ENCODE results near the gene CDKAL1.

Gene CDKAL1

DNA sequence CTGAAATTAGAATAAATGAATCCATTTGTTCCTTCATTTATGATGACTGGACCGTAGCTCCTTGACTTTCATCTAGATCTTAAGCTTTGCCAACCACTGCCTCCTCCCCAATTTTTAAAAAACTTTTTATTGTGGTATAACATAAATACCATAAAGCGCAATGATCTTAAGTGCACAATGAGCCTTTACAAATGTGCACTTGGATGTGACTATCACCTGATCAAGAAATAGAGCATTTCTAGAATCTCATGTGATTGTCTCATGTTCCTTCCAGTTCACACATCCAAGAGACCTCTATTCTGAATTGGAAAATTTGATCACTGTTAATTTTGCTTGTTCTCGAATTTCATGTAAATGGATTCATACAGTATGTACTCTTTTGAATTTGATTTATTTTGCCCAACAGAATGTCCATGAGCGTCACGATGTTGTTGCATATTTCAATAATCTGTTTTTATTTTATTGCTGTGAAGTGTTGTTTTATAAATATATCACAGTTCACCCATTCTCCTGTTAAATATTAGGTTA lies 442.2 kb downstream of the CDKAL1 start:
- no peak overlapping the region for H3K4me3 ChIP-seq (ENCODE audit: low read depth, low read length)
- H2AFZ ChIP-seq (ENCODE audit: low read length, unreplicated experiment), result no peak overlapping the region
- H3K27me3 ChIP-seq (ENCODE audit: insufficient read depth, low read length), result no peaks in the 10 kb centered on the region
- no peaks in the 10 kb centered on the region for H3K79me2 ChIP-seq (ENCODE audit: control insufficient read depth, insufficient read depth, low read length, unreplicated experiment)
- H3K27ac ChIP-seq (ENCODE audit: low read depth, low read length), result no peak overlapping the region
- no peaks in the 10 kb centered on the region for H3K36me3 ChIP-seq (ENCODE audit: insufficient read depth, low read length)
- H3K4me1 ChIP-seq (ENCODE audit: control insufficient read depth, insufficient read depth, low read length, unreplicated experiment), result peaks cover 6% of the 10 kb centered on the region

DNA sequence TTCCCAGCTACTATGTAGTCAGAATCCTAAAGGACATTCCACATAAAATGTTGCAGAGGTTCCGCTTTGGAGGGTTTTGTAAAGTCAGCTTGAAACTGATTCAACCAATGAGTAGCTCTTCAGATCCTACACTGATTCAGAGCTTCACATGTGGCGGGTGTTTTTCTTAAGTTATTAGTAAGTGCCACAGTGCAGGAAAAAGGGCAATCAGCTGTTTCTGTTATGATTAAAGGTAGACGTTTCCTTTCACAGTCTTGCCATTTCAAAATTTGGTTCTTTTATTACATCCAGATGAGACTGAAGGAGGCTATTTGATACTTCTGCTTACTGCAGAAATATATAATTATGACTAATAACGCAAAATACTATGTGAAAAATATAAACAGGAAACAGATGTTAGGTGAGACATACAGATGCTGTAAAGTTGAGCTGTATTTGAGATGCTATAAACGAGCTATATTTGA lies 443.9 kb downstream of the CDKAL1 start:
- no peaks in the 10 kb centered on the region for H3K79me2 ChIP-seq (ENCODE audit: control insufficient read depth, insufficient read depth, low read length, unreplicated experiment)
- peaks cover 6% of the 10 kb centered on the region for H3K4me1 ChIP-seq (ENCODE audit: control insufficient read depth, insufficient read depth, low read length, unreplicated experiment)
- no peak overlapping the region for H2AFZ ChIP-seq (ENCODE audit: low read length, unreplicated experiment)
- no peak overlapping the region for H3K4me3 ChIP-seq (ENCODE audit: low read depth, low read length)
- no peaks in the 10 kb centered on the region for H3K36me3 ChIP-seq (ENCODE audit: insufficient read depth, low read length)
- H3K27me3 ChIP-seq (ENCODE audit: insufficient read depth, low read length), result no peaks in the 10 kb centered on the region
- no peak overlapping the region for H3K27ac ChIP-seq (ENCODE audit: low read depth, low read length)

DNA sequence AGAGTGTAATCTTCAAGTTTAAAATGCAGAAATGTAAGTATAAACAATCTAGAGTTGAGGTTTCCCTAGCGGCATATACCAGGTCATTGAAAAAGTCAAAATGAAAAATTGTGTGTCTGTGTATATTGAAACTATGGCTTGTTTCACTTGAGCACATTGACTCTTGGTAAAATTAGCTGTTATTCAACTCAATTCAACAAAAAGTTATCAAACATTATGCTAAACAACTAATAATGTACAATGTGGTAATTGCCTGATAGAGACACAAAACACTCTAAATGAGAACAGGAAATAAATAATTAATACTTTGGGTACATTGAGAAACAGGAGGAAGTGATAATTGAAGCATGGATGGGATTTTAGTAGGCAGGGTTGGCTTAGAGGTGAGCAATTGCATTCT lies 444.8 kb downstream of the CDKAL1 start:
- H2AFZ ChIP-seq (ENCODE audit: low read length, unreplicated experiment), result no peak overlapping the region
- H3K27ac ChIP-seq (ENCODE audit: low read depth, low read length), result no peak overlapping the region
- H3K79me2 ChIP-seq (ENCODE audit: control insufficient read depth, insufficient read depth, low read length, unreplicated experiment), result no peaks in the 10 kb centered on the region
- no peaks in the 10 kb centered on the region for H3K27me3 ChIP-seq (ENCODE audit: insufficient read depth, low read length)
- peaks cover 6% of the 10 kb centered on the region for H3K4me1 ChIP-seq (ENCODE audit: control insufficient read depth, insufficient read depth, low read length, unreplicated experiment)
- H3K4me3 ChIP-seq (ENCODE audit: low read depth, low read length), result no peak overlapping the region
- no peaks in the 10 kb centered on the region for H3K36me3 ChIP-seq (ENCODE audit: insufficient read depth, low read length)

DNA sequence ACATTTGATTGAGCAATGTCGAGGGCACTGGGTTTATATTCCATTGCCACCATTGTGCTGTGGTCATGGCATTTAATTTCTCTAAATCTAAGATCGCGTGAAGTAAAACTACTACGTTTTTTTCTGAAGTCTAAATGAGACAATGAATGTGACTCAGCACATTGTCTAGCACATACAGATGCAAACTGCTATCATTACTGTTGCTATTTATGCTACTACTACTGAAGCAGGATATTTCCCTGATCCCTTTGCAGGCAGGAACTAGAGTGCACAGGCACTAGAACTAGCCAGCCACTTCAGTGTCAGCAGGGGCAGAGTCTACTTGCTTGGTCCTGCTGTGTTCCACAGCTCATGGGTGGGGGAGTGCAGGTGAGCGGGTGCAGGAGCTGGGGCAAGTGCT lies 449.7 kb downstream of the CDKAL1 start:
- no peaks in the 10 kb centered on the region for H3K27me3 ChIP-seq (ENCODE audit: insufficient read depth, low read length)
- no peaks in the 10 kb centered on the region for H3K36me3 ChIP-seq (ENCODE audit: insufficient read depth, low read length)
- no peaks in the 10 kb centered on the region for H3K79me2 ChIP-seq (ENCODE audit: control insufficient read depth, insufficient read depth, low read length, unreplicated experiment)
- no peak overlapping the region for H3K4me3 ChIP-seq (ENCODE audit: low read depth, low read length)
- H2AFZ ChIP-seq (ENCODE audit: low read length, unreplicated experiment), result no peak overlapping the region
- H3K27ac ChIP-seq (ENCODE audit: low read depth, low read length), result no peak overlapping the region
- H3K4me1 ChIP-seq (ENCODE audit: control insufficient read depth, insufficient read depth, low read length, unreplicated experiment), result no peaks in the 10 kb centered on the region

DNA sequence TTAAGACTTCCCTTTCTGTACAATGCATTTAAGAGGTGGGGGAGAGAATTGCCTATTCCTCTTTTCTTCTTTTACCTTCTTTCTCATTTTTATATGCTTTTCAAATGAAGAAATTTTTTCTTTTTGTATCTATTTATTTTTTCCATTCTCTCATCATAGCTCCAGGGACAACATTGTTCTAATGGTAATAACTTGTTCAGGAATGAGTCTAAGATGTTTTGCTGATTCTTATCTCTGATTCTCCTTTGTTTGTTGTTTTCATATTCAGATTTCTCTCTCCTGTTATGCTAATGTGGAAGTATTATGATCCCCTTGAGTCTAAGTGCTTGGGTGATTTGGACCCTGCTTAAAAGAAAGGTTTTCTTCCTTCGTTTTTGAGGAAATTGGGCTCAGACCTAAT lies 451.6 kb downstream of the CDKAL1 start:
- Histone ChIP-seq H2AFZ (ENCODE audit: low read length, unreplicated experiment) (no peak overlapping the region), H3K27ac (ENCODE audit: low read depth, low read length) (no peak overlapping the region), H3K27me3 (ENCODE audit: insufficient read depth, low read length) (no peaks in the 10 kb centered on the region), H3K4me1 (ENCODE audit: control insufficient read depth, insufficient read depth, low read length, unreplicated experiment) (no peaks in the 10 kb centered on the region), H3K4me3 (ENCODE audit: low read depth, low read length) (no peak overlapping the region), H3K36me3 (ENCODE audit: insufficient read depth, low read length) (no peaks in the 10 kb centered on the region), H3K79me2 (ENCODE audit: control insufficient read depth, insufficient read depth, low read length, unreplicated experiment) (no peaks in the 10 kb centered on the region)

DNA sequence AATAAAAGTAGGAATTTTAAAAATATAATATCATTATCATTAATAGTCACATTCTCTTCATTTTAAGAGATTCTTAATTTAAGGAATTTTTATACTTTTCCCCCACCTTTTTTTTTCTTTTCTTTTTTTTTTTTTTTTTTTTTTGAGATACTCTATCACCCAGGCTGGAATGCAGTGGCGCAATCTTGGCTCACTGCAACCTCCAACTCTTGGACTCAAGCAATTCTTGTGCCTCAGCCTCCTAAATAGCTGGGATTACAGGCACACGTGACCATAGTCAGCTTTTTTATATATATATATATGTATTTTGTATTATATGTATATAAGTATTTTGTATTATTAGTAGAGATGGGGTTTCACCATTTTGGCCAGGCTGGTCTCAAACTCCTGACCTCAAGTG lies 457.7 kb downstream of the CDKAL1 start:
- Histone ChIP-seq H3K36me3 (ENCODE audit: insufficient read depth, low read length) (no peaks in the 10 kb centered on the region), H3K4me3 (ENCODE audit: low read depth, low read length) (no peak overlapping the region), H3K27me3 (ENCODE audit: insufficient read depth, low read length) (no peaks in the 10 kb centered on the region), H3K4me1 (ENCODE audit: control insufficient read depth, insufficient read depth, low read length, unreplicated experiment) (peaks cover 2% of the 10 kb centered on the region), H3K27ac (ENCODE audit: low read depth, low read length) (no peak overlapping the region), H3K79me2 (ENCODE audit: control insufficient read depth, insufficient read depth, low read length, unreplicated experiment) (no peaks in the 10 kb centered on the region), H2AFZ (ENCODE audit: low read length, unreplicated experiment) (no peak overlapping the region)

DNA sequence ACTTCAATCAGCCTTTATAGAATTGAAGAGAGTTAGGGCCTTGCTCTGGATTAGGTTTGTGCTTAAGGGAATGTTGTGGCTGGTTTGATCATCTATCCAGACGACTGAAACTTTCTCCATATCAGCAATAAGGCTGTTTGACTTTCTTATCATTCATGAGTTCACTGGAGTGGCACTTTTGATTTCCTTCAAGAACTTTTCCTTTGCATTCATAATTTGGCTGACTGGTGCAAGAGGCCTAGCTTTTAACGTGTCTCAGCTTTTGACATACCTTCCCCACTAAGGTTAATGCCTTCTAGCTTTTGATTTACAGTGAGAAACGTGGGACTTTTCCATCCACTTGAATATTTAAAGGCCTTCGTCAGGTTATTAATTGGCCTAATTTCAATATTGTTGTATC lies 461.8 kb downstream of the CDKAL1 start:
- no peaks in the 10 kb centered on the region for H3K27me3 ChIP-seq (ENCODE audit: insufficient read depth, low read length)
- H3K4me3 ChIP-seq (ENCODE audit: low read depth, low read length), result no peak overlapping the region
- H3K4me1 ChIP-seq (ENCODE audit: control insufficient read depth, insufficient read depth, low read length, unreplicated experiment), result peaks cover 13% of the 10 kb centered on the region
- no peak overlapping the region for H2AFZ ChIP-seq (ENCODE audit: low read length, unreplicated experiment)
- no peaks in the 10 kb centered on the region for H3K79me2 ChIP-seq (ENCODE audit: control insufficient read depth, insufficient read depth, low read length, unreplicated experiment)
- H3K27ac ChIP-seq (ENCODE audit: low read depth, low read length), result no peak overlapping the region
- no peaks in the 10 kb centered on the region for H3K36me3 ChIP-seq (ENCODE audit: insufficient read depth, low read length)

DNA sequence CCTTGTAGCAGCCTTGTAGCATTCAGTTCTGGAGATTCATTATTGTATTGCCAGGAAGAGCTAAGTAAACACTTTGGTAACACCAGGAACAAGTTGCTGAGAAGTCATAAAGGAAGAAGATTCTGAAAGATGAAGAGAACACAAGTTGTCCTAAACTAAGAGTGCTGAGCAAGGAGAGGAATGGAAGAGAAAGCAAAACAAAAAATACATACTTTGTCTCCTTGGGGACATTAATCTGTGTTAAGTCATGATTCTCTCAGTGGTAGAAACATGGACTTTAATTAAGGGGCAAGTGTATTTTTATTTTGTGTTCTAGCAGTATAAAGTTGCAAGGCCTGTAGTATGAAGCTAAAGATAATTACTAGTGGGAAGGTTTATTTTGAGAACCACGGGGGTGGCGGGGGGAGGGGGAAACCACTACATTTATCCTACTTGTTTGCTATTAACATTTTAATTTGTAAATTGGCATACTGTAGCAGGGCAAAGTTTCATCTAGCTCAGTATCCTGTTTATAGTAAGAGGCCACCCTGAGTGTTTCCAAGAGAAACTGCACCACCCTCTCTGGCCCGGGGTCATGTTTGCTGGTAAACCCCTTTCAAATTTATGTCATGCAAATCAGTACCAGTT lies 463.0 kb downstream of the CDKAL1 start:
- 0 out of 2 replicates have a peak overlapping the region, but pooled peaks have one; percentile 6 for H3K4me3 ChIP-seq (ENCODE audit: low read depth, low read length)
- peak overlapping the region; percentile 43 for H3K27ac ChIP-seq (ENCODE audit: low read depth, low read length)
- no peak overlapping the region for H2AFZ ChIP-seq (ENCODE audit: low read length, unreplicated experiment)
- H3K79me2 ChIP-seq (ENCODE audit: control insufficient read depth, insufficient read depth, low read length, unreplicated experiment), result no peaks in the 10 kb centered on the region
- no peaks in the 10 kb centered on the region for H3K36me3 ChIP-seq (ENCODE audit: insufficient read depth, low read length)
- peaks cover 22% of the 10 kb centered on the region for H3K4me1 ChIP-seq (ENCODE audit: control insufficient read depth, insufficient read depth, low read length, unreplicated experiment)
- H3K27me3 ChIP-seq (ENCODE audit: insufficient read depth, low read length), result no peaks in the 10 kb centered on the region

DNA sequence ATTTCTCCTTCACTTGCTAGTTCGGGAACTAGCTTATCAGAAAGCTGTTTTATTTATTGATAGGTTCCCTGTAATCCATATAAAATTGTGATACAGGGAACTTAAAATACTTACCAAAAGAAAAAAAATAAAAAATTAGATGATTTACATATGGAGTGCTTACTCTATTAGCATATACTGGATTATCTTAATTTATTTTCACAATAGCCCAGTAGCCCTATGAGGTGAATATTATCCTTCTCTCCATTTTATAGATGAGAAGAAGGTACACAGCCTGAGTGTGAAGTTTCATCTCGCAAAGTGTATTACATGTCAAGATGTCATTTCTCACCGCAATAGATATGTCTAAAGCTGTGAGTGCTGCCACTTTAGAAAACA lies 463.5 kb downstream of the CDKAL1 start:
- Histone ChIP-seq H2AFZ (ENCODE audit: low read length, unreplicated experiment) (no peak overlapping the region), H3K27ac (ENCODE audit: low read depth, low read length) (no peak overlapping the region; the same call in 1 of the 2 replicates), H3K4me3 (ENCODE audit: low read depth, low read length) (no peak overlapping the region), H3K27me3 (ENCODE audit: insufficient read depth, low read length) (no peaks in the 10 kb centered on the region), H3K79me2 (ENCODE audit: control insufficient read depth, insufficient read depth, low read length, unreplicated experiment) (no peaks in the 10 kb centered on the region), H3K4me1 (ENCODE audit: control insufficient read depth, insufficient read depth, low read length, unreplicated experiment) (peaks cover 23% of the 10 kb centered on the region), H3K36me3 (ENCODE audit: insufficient read depth, low read length) (no peaks in the 10 kb centered on the region)

DNA sequence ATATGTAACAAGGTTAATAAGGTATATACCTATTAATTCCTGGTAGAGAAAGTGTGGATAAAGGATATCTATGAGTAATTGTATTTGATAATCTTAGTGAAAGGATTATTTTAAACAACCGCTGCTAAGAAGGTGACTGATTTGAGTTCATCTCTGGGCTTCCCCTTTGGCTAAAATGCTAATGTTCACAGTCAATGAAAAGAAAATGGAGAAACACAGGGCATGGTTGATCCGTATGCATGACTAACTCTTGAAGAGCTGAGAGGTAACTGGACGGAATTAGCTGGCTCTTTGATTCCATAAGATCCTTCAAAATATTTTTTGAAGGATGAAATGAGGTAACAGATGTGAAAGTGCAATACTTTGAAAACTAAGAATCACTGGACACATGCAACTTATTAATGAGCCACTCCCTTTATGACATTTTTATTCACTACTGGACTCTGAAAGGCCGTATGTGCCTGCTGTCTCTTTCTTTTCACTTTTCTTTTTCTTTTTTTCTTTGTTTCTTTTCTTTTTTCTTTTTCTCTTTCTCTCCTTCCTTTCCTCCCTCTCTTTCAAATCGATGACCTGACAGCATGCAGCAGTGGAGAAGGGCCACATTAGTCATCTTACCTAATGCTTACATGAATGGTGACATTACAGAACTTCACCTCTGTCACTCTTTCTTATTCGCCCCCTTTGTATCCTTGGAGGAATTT lies 464.6 kb downstream of the CDKAL1 start:
- H3K27ac ChIP-seq (ENCODE audit: low read depth, low read length), result no peak overlapping the region

DNA sequence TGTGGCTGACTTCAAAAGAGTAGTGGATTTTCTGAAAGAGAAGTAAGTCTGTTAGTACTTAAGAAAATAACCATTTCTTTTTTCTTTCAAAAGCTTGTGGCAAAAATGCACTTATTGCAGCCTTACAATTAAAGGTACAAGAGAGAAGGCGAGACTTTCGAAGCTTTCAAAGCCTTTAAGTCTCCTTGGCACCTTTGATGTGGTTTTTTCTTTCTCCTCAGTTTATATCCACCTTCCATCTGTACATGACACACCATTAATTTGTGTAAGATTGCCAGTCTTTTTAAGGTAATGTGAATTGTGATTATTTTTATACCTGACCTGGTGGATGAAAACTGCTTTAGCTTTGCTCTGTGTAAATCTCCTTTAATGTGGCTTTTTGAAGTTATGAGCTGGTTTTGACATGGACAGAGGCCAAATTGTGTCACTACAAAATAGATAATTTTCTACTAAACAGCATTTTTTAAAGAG lies 466.1 kb downstream of the CDKAL1 start:
- H3K27ac ChIP-seq (ENCODE audit: low read depth, low read length), result no peak overlapping the region
- peaks cover 44% of the 10 kb centered on the region for H3K4me1 ChIP-seq (ENCODE audit: control insufficient read depth, insufficient read depth, low read length, unreplicated experiment)
- no peaks in the 10 kb centered on the region for H3K27me3 ChIP-seq (ENCODE audit: insufficient read depth, low read length)
- no peaks in the 10 kb centered on the region for H3K79me2 ChIP-seq (ENCODE audit: control insufficient read depth, insufficient read depth, low read length, unreplicated experiment)
- H2AFZ ChIP-seq (ENCODE audit: low read length, unreplicated experiment), result no peak overlapping the region
- no peak overlapping the region for H3K4me3 ChIP-seq (ENCODE audit: low read depth, low read length)
- H3K36me3 ChIP-seq (ENCODE audit: insufficient read depth, low read length), result no peaks in the 10 kb centered on the region

More for the DNA sequence above, 464.6 kb downstream of the CDKAL1 start:
- no peaks in the 10 kb centered on the region for H3K27me3 ChIP-seq (ENCODE audit: insufficient read depth, low read length)
- H2AFZ ChIP-seq (ENCODE audit: low read length, unreplicated experiment), result no peak overlapping the region
- no peaks in the 10 kb centered on the region for H3K79me2 ChIP-seq (ENCODE audit: control insufficient read depth, insufficient read depth, low read length, unreplicated experiment)
- H3K4me1 ChIP-seq (ENCODE audit: control insufficient read depth, insufficient read depth, low read length, unreplicated experiment), result peaks cover 30% of the 10 kb centered on the region
- H3K36me3 ChIP-seq (ENCODE audit: insufficient read depth, low read length), result no peaks in the 10 kb centered on the region
- H3K4me3 ChIP-seq (ENCODE audit: low read depth, low read length), result no peak overlapping the region

Measured in ACC112 (cell line).